Fibroblast of the aortic adventitia (primary cell): Measurements from ENCODE around the gene RAD51B. TPM values are rescaled to one million over a fixed set of nuclear protein-coding genes. Genes with fewer than 3 reads are reported as not detected.

ENCODE experiments used
- DNase-seq: peaks from one replicate; pipeline ENCODE4 v3.0.0-alpha.2; 2010; ENCODE audit warnings: low read depth
- H3K4me3 ChIP-seq: 2 replicates; pipeline ENCODE4 v1.5.1; 2011; ENCODE audit warnings: low read depth, mild to moderate bottlenecking, control low read depth, low read length, moderate library complexity
- CTCF ChIP-seq: IDR thresholded peaks from 2 replicates; pipeline ENCODE4 v1.5.1; 2011; ENCODE audit warnings: mild to moderate bottlenecking, low read length, control low read depth, inconsistent platforms; ENCODE audit not compliant: insufficient read depth
- total RNA-seq: library from RNA; depleted of rRNA; stranded (reverse); fragments of >200 nt; gene quantifications from 2 replicates; pipeline ENCODE4 v1.2.3, GENCODE V29; 2012; ENCODE audit warnings: low replicate concordance

The RAD51B gene
- total RNA-seq, 1 donor, result 28.7 TPM

- no peak for DNase-seq
- no peak overlapping the region for H3K4me3 ChIP-seq
- no peak for TF ChIP-seq CTCF
Measured at GRCh38 chr14:68316078-68316868, 496.7 kb downstream of the RAD51B start.

GRCh38 chr14:68317239-68317638 lies 497.7 kb downstream of the RAD51B start:
- no peak overlapping the region for H3K4me3 ChIP-seq
- no peak for TF ChIP-seq CTCF

GRCh38 chr14:68318828-68319227 lies 499.2 kb downstream of the RAD51B start:
- H3K4me3 ChIP-seq, result no peak overlapping the region
- DNase-seq, result no peak
- TF ChIP-seq CTCF, result no peak

More at GRCh38 chr14:68317239-68317638, 497.7 kb downstream of the RAD51B start:
- no peak for DNase-seq

GRCh38 chr14:68320495-68320894 lies 500.9 kb downstream of the RAD51B start:
- H3K4me3 ChIP-seq, result no peak overlapping the region
- TF ChIP-seq CTCF, result no peak
- no peak for DNase-seq

GRCh38 chr14:68322940-68323620 lies 503.5 kb downstream of the RAD51B start:
- no peak for TF ChIP-seq CTCF
- DNase-seq, result no peak
- no peak overlapping the region for H3K4me3 ChIP-seq

- no peak for DNase-seq
- no peak for TF ChIP-seq CTCF
Measured at GRCh38 chr14:68325267-68325807, 505.8 kb downstream of the RAD51B start.

More at GRCh38 chr14:68325267-68325807, 505.8 kb downstream of the RAD51B start:
- H3K4me3 ChIP-seq, result no peak overlapping the region
